GM12878 (cell line): ENCODE measurements around the gene ACSF2. TPM values are rescaled to one million over a fixed set of nuclear protein-coding genes. Genes with fewer than 3 reads are reported as not detected.

ENCODE experiments used
- EED ChIP-seq: sonication (generic); IDR thresholded peaks from 2 replicates; pipeline ENCODE4 v1.6.1; 2016; ENCODE audit warnings: antibody characterized with exemption, low read depth
- GABPA ChIP-seq: IDR thresholded peaks from 2 replicates; pipeline ENCODE4 v1.6.1; 2014; ENCODE audit warnings: antibody characterized with exemption, low read depth, mild to moderate bottlenecking, inconsistent platforms
- MXI1 ChIP-seq: fragments of 150-350 bp; IDR thresholded peaks from 2 replicates; pipeline ENCODE4 v1.6.1; 2011; ENCODE audit warnings: low read depth, mild to moderate bottlenecking, inconsistent platforms, low read length, improper control_type of control experiment
- NR2C2 ChIP-seq: IDR thresholded peaks from 2 replicates; pipeline ENCODE4 v1.6.1; 2011; ENCODE audit warnings: borderline replicate concordance, low read depth; ENCODE audit not compliant: control insufficient read depth, insufficient read length
- RAD21 ChIP-seq: IDR thresholded peaks from 2 replicates; pipeline ENCODE4 v1.6.1; 2011; ENCODE audit warnings: mild to moderate bottlenecking, low read depth, low read length, moderate library complexity; ENCODE audit not compliant: insufficient read depth
- YBX1 ChIP-seq: fragments of 450-650 bp; IDR thresholded peaks from 2 replicates; pipeline ENCODE4 v1.6.1; 2016; ENCODE audit warnings: antibody characterized with exemption
- polyA plus RNA-seq, 11 experiments: library from polyadenylated mRNA; depleted of rRNA in 4 of 11; unstranded in 6 of 11; stranded (reverse) in 5 of 11; fragments of >200 nt; fragmentation: Nextera tagmentation in 4 of 11; fragmentation: Illumina TruSeq in 1 of 11; extraction: Ambion mirVana in 4 of 11; extraction: Trizol in 1 of 11; gene quantifications; 1 replicate in 1 of 11; 2 replicates in 10 of 11; pipeline versions ENCODE4 v1.2.1 to v1.2.3, GENCODE V29; 2011 to 2016; ENCODE audit warnings: inconsistent platforms in 2 of 11, missing spikeins in 2 of 11, low read depth in 1 of 11
- total RNA-seq, 4 experiments: library from RNA; depleted of rRNA in 3 of 4; stranded (reverse); fragments of >200 nt in 3 of 4; fragmentation: Illumina TruSeq in 1 of 4; extraction: Trizol in 1 of 4; gene quantifications; 2 replicates each; pipeline versions ENCODE4 v1.2.1 to v1.2.3, GENCODE V29; 2013 to 2021
- TF ChIP-seq, protein P1 (sequence below): IDR thresholded peaks from 2 replicates; pipeline ENCODE4 v1.6.1; 2012; ENCODE audit warnings: low read length, inconsistent platforms
- TF ChIP-seq, protein P2 (sequence below): IDR thresholded peaks from 2 replicates; pipeline ENCODE4 v1.6.1; 2011; ENCODE audit warnings: borderline replicate concordance, low read depth, mild to moderate bottlenecking, moderate library complexity, mixed read lengths, low read length; ENCODE audit not compliant: insufficient read depth; ENCODE audit errors: extremely low read length
- TF ChIP-seq, protein P3 (sequence below): fragments of 450-650 bp; conservative IDR thresholded peaks from 2 replicates; pipeline ENCODE4 v1.6.1; 2017; ENCODE audit warnings: mild to moderate bottlenecking, moderate library complexity
- TF ChIP-seq, protein P4 (sequence below): IDR thresholded peaks from 2 replicates; pipeline ENCODE4 v1.6.1; 2012; ENCODE audit warnings: low read depth, low read length, improper control_type of control experiment

Gene ACSF2
- total and polyA plus RNA-seq, 10 of the 15 experiments (the other 5 are each of a cell fraction or from before 2014, with no cell fraction given) = 7.1 to 32.8 (median 16.8) TPM

DNA sequence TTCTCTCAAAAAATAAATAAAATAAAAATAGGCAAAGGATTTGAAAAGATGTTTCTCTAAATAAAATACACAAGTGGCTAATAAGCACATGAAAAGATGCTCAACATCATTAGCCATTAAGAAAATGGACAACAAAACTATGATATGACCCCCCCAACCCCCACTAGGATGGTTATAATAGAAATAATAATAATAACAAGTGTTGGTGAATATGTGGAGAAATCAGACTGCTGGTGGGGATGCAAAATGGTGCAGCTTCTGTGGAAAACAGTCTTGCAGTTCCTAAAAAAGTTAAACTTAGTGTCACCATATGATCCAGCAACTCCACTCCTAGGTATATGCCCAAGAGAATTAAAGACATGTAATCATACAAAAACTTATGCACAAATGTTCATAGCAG is 73.3 kb downstream of the ACSF2 start (continued):
- TF ChIP-seq, protein P1, sequence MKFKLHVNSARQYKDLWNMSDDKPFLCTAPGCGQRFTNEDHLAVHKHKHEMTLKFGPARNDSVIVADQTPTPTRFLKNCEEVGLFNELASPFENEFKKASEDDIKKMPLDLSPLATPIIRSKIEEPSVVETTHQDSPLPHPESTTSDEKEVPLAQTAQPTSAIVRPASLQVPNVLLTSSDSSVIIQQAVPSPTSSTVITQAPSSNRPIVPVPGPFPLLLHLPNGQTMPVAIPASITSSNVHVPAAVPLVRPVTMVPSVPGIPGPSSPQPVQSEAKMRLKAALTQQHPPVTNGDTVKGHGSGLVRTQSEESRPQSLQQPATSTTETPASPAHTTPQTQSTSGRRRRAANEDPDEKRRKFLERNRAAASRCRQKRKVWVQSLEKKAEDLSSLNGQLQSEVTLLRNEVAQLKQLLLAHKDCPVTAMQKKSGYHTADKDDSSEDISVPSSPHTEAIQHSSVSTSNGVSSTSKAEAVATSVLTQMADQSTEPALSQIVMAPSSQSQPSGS = no peak
- TF ChIP-seq, protein P2, sequence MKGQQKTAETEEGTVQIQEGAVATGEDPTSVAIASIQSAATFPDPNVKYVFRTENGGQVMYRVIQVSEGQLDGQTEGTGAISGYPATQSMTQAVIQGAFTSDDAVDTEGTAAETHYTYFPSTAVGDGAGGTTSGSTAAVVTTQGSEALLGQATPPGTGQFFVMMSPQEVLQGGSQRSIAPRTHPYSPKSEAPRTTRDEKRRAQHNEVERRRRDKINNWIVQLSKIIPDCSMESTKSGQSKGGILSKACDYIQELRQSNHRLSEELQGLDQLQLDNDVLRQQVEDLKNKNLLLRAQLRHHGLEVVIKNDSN = no peak
- TF ChIP-seq, protein P3, sequence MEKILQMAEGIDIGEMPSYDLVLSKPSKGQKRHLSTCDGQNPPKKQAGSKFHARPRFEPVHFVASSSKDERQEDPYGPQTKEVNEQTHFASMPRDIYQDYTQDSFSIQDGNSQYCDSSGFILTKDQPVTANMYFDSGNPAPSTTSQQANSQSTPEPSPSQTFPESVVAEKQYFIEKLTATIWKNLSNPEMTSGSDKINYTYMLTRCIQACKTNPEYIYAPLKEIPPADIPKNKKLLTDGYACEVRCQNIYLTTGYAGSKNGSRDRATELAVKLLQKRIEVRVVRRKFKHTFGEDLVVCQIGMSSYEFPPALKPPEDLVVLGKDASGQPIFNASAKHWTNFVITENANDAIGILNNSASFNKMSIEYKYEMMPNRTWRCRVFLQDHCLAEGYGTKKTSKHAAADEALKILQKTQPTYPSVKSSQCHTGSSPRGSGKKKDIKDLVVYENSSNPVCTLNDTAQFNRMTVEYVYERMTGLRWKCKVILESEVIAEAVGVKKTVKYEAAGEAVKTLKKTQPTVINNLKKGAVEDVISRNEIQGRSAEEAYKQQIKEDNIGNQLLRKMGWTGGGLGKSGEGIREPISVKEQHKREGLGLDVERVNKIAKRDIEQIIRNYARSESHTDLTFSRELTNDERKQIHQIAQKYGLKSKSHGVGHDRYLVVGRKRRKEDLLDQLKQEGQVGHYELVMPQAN = no peak
- TF ChIP-seq NR2C2 (no peak), GABPA (no peak), YBX1 (no peak), EED (no peak), MXI1 (no peak), RAD21 (no peak)
- TF ChIP-seq, protein P4, sequence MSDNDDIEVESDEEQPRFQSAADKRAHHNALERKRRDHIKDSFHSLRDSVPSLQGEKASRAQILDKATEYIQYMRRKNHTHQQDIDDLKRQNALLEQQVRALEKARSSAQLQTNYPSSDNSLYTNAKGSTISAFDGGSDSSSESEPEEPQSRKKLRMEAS = no peak
